ENCODE measurements around the gene KCNE1. TPM values are rescaled to one million over a fixed set of nuclear protein-coding genes. Genes with fewer than 3 reads are reported as not detected.

The KCNE1 gene
- total and polyA plus RNA-seq, 2 experiments from 2014 or later: 0.29 to 2.3 TPM

- H3K36me3 ChIP-seq: no peaks in the 10 kb centered on the region
- H3K27me3 ChIP-seq: no peaks in the 10 kb centered on the region
- H3K27ac ChIP-seq: no peak overlapping the region
- peaks cover 4% of the 10 kb centered on the region for H3K4me1 ChIP-seq (ENCODE audit: low read depth)
- H3K4me3 ChIP-seq: no peak overlapping the region
- no peaks in the 10 kb centered on the region for H3K9me3 ChIP-seq (ENCODE audit: low read depth)
- peak in 1 of 2 donors; percentile 37 for DNase-seq (ENCODE audit: low read depth in 1 of 2, low spot score in 1 of 2)
- TF ChIP-seq, protein P1, sequence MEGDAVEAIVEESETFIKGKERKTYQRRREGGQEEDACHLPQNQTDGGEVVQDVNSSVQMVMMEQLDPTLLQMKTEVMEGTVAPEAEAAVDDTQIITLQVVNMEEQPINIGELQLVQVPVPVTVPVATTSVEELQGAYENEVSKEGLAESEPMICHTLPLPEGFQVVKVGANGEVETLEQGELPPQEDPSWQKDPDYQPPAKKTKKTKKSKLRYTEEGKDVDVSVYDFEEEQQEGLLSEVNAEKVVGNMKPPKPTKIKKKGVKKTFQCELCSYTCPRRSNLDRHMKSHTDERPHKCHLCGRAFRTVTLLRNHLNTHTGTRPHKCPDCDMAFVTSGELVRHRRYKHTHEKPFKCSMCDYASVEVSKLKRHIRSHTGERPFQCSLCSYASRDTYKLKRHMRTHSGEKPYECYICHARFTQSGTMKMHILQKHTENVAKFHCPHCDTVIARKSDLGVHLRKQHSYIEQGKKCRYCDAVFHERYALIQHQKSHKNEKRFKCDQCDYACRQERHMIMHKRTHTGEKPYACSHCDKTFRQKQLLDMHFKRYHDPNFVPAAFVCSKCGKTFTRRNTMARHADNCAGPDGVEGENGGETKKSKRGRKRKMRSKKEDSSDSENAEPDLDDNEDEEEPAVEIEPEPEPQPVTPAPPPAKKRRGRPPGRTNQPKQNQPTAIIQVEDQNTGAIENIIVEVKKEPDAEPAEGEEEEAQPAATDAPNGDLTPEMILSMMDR (IDR thresholded peaks at IDR 0.05; ENCODE audit: low read depth, low read length): no peak
Observed at GRCh38 chr21:34511181-34511580, 829 bp downstream of the KCNE1 start.

DNA sequence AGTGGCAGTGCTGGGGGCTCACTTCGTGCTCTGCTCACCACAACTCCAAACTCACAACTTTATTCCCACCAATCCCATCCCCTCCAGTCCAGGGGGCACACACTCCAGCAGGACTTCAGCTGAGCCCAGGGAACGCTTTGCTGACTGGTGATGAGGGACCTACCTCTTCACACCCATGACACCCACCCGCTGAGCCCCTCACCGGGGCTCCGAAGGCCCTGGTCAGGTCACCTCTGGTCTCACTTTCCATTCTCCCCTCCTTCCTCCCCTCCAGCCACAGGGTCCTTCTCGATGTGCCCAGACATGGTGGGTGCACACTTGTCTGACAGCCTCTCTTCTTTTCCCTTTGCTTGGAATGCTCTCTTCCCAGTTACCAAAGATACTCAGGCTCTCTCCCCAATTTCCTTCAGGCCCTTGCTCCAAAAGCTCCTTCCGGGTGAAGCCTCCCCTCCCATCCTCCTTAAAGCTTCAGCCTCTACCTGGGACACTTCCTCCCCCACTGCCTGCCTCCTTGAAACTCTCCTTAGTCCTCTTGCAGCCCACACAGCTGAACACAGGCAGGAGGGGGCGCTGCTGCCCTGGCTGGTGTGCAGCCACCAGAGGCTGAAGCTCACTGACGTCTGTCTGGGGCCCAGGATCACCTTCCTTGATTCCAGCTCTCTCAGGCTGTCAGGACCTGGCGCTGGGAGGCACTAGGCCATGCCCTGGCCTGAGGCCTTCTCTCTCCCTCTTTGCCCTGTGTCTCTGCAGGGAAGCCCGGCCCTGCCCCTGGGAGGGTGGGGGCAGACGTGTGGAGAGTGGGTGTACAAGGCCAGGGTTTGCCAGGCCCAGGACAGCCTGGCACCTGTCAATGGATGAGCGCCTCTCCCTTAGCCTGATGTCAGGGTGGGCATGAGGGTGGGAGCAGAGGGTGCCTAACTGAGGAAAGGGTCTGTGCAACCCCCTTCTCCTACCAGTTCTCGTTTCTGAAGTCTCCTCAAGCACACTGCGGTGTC lies 1.6 kb downstream of the KCNE1 start:
- TF ChIP-seq, protein P1 (IDR thresholded peaks at IDR 0.05; ENCODE audit: low read depth, low read length): peak; percentile 84
- no peak overlapping the region for H3K4me3 ChIP-seq
- H3K9me3 ChIP-seq (ENCODE audit: low read depth): no peaks in the 10 kb centered on the region
- H3K27me3 ChIP-seq: no peaks in the 10 kb centered on the region
- no peak overlapping the region for H3K27ac ChIP-seq
- H3K36me3 ChIP-seq: no peaks in the 10 kb centered on the region
- peaks cover 4% of the 10 kb centered on the region for H3K4me1 ChIP-seq (ENCODE audit: low read depth)
- DNase-seq (ENCODE audit: low read depth in 1 of 2, low spot score in 1 of 2): peak; percentile 83 to 86

DNA sequence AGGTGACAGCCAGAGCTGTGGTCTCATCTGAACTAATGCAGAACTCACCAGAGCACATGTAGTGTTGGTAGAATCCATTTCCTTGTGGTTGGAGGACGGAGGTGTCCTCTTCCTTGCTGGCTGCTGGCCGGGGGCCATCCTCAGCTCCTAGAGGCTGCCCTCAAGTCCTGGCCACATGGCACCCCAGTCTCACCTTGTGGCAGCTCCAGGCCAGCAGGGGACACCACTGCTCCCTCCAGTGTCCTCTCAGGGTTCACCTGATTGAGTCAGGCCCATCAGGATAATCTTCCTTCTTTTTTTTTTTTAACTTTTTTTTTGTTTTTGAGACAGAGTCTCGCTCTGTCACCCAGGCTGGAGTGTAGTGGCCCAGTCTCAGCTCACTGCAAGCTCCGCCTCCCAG lies 2.9 kb downstream of the KCNE1 start:
- H3K4me3 ChIP-seq: no peak overlapping the region
- H3K27me3 ChIP-seq: no peaks in the 10 kb centered on the region
- peaks cover 4% of the 10 kb centered on the region for H3K4me1 ChIP-seq (ENCODE audit: low read depth)
- no peak for DNase-seq (ENCODE audit: low read depth in 1 of 2, low spot score in 1 of 2)
- TF ChIP-seq, protein P1 (IDR thresholded peaks at IDR 0.05; ENCODE audit: low read depth, low read length): peak; percentile 11
- H3K9me3 ChIP-seq (ENCODE audit: low read depth): no peaks in the 10 kb centered on the region
- no peak overlapping the region for H3K27ac ChIP-seq
- no peaks in the 10 kb centered on the region for H3K36me3 ChIP-seq

DNA sequence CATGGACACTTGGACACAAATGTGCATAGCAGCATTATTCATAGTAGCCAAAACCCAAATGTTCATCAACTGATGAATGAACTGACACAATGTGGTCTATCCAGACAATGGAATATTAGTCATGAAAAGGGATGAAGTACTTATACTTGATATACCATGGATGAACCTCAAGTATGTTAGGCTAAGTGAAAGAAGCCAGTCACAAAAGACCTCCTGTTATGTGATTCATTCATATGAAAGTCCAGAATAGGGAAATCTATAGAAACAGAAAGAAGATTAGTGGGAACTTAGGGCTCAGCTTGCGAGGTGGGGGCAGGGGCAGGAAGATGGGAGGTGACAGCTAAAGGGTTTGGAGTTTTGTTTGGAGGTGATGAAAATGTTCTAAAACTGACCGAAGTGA lies 7.4 kb downstream of the KCNE1 start:
- H3K36me3 ChIP-seq: no peaks in the 10 kb centered on the region
- H3K27me3 ChIP-seq: no peaks in the 10 kb centered on the region
- no peak for DNase-seq (ENCODE audit: low read depth in 1 of 2, low spot score in 1 of 2)
- H3K9me3 ChIP-seq (ENCODE audit: low read depth): no peaks in the 10 kb centered on the region
- no peak overlapping the region for H3K4me3 ChIP-seq
- TF ChIP-seq, protein P1 (IDR thresholded peaks at IDR 0.05; ENCODE audit: low read depth, low read length): no peak
- no peaks in the 10 kb centered on the region for H3K4me1 ChIP-seq (ENCODE audit: low read depth)
- H3K27ac ChIP-seq: no peak overlapping the region

GRCh38 chr21:34502480-34503106 lies 9.4 kb downstream of the KCNE1 start:
- DNase-seq (ENCODE audit: low read depth in 1 of 2, low spot score in 1 of 2): no peak
- no peaks in the 10 kb centered on the region for H3K27me3 ChIP-seq
- no peaks in the 10 kb centered on the region for H3K4me1 ChIP-seq (ENCODE audit: low read depth)
- no peak overlapping the region for H3K4me3 ChIP-seq
- no peaks in the 10 kb centered on the region for H3K9me3 ChIP-seq (ENCODE audit: low read depth)
- TF ChIP-seq, protein P1 (IDR thresholded peaks at IDR 0.05; ENCODE audit: low read depth, low read length): no peak
- H3K36me3 ChIP-seq: no peaks in the 10 kb centered on the region
- H3K27ac ChIP-seq: no peak overlapping the region

Data from cardiac muscle cell (in vitro differentiated cells and primary cell).